Liver (tissue), 3 donors: ENCODE measurements around the gene CHCT1.

Experiments used
- GABPA ChIP-seq, 2 donors: IDR thresholded peaks in 1 of 2; conservative IDR thresholded peaks in 1 of 2; 2 replicates each; pipeline ENCODE4 v1.6.1; 2016; ENCODE audit warnings: antibody characterized with exemption in 2 of 2, mild to moderate bottlenecking in 1 of 2, moderate library complexity in 1 of 2
- SP1 ChIP-seq: IDR thresholded peaks from 2 replicates; pipeline ENCODE4 v1.6.1; 2018; ENCODE audit warnings: antibody characterized with exemption, mild to moderate bottlenecking
- TF ChIP-seq, protein P1 (sequence below): fragments of 150-350 bp; IDR thresholded peaks from 2 replicates; pipeline ENCODE4 v1.5.1; 2017; ENCODE audit warnings: improper control_type of control experiment, low read depth, low read length; ENCODE audit not compliant: missing input control
- TF ChIP-seq, protein P2 (sequence below): IDR thresholded peaks from 2 replicates; pipeline ENCODE4 v1.6.1; 2016; ENCODE audit warnings: antibody characterized with exemption
- TF ChIP-seq, protein P3 (sequence below): IDR thresholded peaks from 2 replicates; pipeline ENCODE4 v1.6.1; 2016; ENCODE audit warnings: antibody characterized with exemption
- donor health status: healthy.
- donor health status: healthy.

DNA sequence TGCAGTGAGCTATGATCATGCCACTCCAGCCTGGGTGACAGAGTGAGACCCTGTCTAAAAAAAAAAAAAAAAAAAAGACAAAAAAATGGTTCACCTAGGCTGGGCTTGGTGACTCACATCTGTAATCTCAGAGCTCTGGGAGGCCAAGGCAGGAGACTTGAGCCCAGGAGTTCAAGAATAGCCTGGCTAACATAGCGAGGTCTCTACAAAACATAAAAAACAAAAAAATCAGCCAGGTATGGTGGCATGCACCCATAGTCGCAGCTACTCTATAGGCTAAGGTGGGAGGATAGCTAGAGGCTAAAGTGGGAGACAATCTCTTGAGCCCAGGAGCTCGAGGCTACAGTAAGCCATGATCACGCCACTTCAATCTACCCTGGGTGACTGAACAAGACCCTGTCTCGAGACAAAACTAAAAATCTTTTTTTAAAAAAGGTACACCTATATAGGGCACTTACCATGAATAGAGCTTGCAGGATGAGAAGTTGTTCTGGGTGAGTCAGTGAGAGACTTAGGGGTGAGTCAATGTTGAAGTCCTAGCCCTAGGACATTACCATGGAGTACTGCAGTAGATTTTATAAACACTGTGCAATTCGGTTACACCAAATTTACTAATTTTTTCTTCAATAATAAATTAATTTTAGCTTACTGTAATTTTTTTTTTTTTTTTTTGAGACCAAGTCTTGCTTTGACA is 49.4 kb upstream of the CHCT1 start:
- TF ChIP-seq, protein P1, sequence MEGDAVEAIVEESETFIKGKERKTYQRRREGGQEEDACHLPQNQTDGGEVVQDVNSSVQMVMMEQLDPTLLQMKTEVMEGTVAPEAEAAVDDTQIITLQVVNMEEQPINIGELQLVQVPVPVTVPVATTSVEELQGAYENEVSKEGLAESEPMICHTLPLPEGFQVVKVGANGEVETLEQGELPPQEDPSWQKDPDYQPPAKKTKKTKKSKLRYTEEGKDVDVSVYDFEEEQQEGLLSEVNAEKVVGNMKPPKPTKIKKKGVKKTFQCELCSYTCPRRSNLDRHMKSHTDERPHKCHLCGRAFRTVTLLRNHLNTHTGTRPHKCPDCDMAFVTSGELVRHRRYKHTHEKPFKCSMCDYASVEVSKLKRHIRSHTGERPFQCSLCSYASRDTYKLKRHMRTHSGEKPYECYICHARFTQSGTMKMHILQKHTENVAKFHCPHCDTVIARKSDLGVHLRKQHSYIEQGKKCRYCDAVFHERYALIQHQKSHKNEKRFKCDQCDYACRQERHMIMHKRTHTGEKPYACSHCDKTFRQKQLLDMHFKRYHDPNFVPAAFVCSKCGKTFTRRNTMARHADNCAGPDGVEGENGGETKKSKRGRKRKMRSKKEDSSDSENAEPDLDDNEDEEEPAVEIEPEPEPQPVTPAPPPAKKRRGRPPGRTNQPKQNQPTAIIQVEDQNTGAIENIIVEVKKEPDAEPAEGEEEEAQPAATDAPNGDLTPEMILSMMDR, result no peak
- TF ChIP-seq, protein P2, sequence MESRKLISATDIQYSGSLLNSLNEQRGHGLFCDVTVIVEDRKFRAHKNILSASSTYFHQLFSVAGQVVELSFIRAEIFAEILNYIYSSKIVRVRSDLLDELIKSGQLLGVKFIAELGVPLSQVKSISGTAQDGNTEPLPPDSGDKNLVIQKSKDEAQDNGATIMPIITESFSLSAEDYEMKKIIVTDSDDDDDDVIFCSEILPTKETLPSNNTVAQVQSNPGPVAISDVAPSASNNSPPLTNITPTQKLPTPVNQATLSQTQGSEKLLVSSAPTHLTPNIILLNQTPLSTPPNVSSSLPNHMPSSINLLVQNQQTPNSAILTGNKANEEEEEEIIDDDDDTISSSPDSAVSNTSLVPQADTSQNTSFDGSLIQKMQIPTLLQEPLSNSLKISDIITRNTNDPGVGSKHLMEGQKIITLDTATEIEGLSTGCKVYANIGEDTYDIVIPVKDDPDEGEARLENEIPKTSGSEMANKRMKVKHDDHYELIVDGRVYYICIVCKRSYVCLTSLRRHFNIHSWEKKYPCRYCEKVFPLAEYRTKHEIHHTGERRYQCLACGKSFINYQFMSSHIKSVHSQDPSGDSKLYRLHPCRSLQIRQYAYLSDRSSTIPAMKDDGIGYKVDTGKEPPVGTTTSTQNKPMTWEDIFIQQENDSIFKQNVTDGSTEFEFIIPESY, result no peak
- TF ChIP-seq GABPA (IDR thresholded peaks at IDR 0.05 in 1 of 2, conservative IDR thresholded peaks at IDR 0.05 in 1 of 2), result no peak
- TF ChIP-seq SP1, result no peak
- TF ChIP-seq, protein P3, sequence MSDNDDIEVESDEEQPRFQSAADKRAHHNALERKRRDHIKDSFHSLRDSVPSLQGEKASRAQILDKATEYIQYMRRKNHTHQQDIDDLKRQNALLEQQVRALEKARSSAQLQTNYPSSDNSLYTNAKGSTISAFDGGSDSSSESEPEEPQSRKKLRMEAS, result no peak
